K562 (cell line): ENCODE measurements around the gene FCRLA. TPM values are rescaled to one million over a fixed set of nuclear protein-coding genes. Genes with fewer than 3 reads are reported as not detected.

Source experiments
- ARID1B ChIP-seq: fragments of 450-650 bp; IDR thresholded peaks from 2 replicates; pipeline ENCODE4 v1.6.1; 2016; ENCODE audit warnings: antibody characterized with exemption, mild to moderate bottlenecking, inconsistent platforms
- CHD7 ChIP-seq: fragments of 200-600 bp; sonication (generic); IDR thresholded peaks from one replicate; pipeline ENCODE4 v1.6.1; 2012; ENCODE audit warnings: mild to moderate bottlenecking, low read depth, low read length, inconsistent platforms
- GABPB1 ChIP-seq: sonication (generic); formaldehyde crosslinking; IDR thresholded peaks from 2 replicates; pipeline ENCODE4 v1.8.0; 2022; ENCODE audit warnings: mild to moderate bottlenecking, missing genetic modification reagents
- GTF2F1 ChIP-seq: IDR thresholded peaks from 2 replicates; pipeline ENCODE4 v1.6.1; 2011; ENCODE audit warnings: low read depth, low read length, improper control_type of control experiment
- MXI1 ChIP-seq: IDR thresholded peaks from 2 replicates; pipeline ENCODE4 v1.6.1; 2011; ENCODE audit warnings: low read depth, mild to moderate bottlenecking, improper control_type of control experiment, low read length
- RFX5 ChIP-seq: IDR thresholded peaks from 2 replicates; pipeline ENCODE4 v1.6.1; 2011; ENCODE audit warnings: low read depth, mild to moderate bottlenecking, improper control_type of control experiment, low read length
- SUPT5H ChIP-seq: fragments of 450-650 bp; IDR thresholded peaks from 2 replicates; pipeline ENCODE4 v1.6.1; 2016
- TAF15 ChIP-seq: fragments of 200-400 bp; formaldehyde crosslinking; IDR thresholded peaks from 2 replicates; pipeline ENCODE4 v1.6.1; 2017; ENCODE audit warnings: mild to moderate bottlenecking, low read depth, low read length, moderate library complexity
- TRIM28 ChIP-seq: fragments of 450-650 bp; IDR thresholded peaks from 2 replicates; pipeline ENCODE4 v1.6.1; 2017
- USF1 ChIP-seq: sonication (generic); formaldehyde crosslinking; IDR thresholded peaks from 2 replicates; pipeline ENCODE4 v1.9.0; 2022; ENCODE audit warnings: mild to moderate bottlenecking, missing genetic modification reagents
- XRCC3 ChIP-seq: fragments of 450-650 bp; IDR thresholded peaks from 2 replicates; pipeline ENCODE4 v1.6.1; 2017; ENCODE audit warnings: mild to moderate bottlenecking, moderate library complexity
- ZBTB7A ChIP-seq: IDR thresholded peaks from 2 replicates; pipeline ENCODE4 v1.6.1; 2011; ENCODE audit warnings: low read depth, mild to moderate bottlenecking, low read length, moderate library complexity, borderline replicate concordance; ENCODE audit not compliant: control insufficient read depth
- ZFP30 ChIP-seq: fragments of 250-450 bp; sonication (Bioruptor Pico); IDR thresholded peaks from 2 replicates; pipeline ENCODE4 v1.8.0; 2022; ENCODE audit warnings: moderate library complexity, mild to moderate bottlenecking, inconsistent platforms, borderline replicate concordance
- polyA plus RNA-seq, 8 experiments: library from polyadenylated mRNA; depleted of rRNA in 4 of 8; stranded (reverse) in 5 of 8; unstranded in 3 of 8; fragments of >200 nt; fragmentation: Nextera tagmentation in 2 of 8; fragmentation: Illumina TruSeq in 1 of 8; extraction: Ambion mirVana in 2 of 8; extraction: Trizol in 1 of 8; gene quantifications; 2 replicates each; pipeline versions ENCODE4 v1.2.1 to v1.2.3, GENCODE V29; 2011 to 2014; ENCODE audit warnings: inconsistent platforms in 1 of 8, missing spikeins in 1 of 8
- total RNA-seq, 7 experiments: library from RNA; depleted of rRNA in 6 of 7; stranded (reverse); fragments of >200 nt in 6 of 7; fragmentation: Illumina TruSeq in 2 of 7; extraction: Trizol in 2 of 7; gene quantifications; 2 replicates each; pipeline versions ENCODE4 v1.2.1 to v1.2.3, GENCODE V29; 2011 to 2021; ENCODE audit warnings: low replicate concordance in 1 of 7
- TF ChIP-seq, protein P1 (sequence below): fragments of 450-650 bp; IDR thresholded peaks from 2 replicates; pipeline ENCODE4 v1.6.1; 2016; ENCODE audit warnings: low read depth, mild to moderate bottlenecking, moderate library complexity

The FCRLA gene
- total and polyA plus RNA-seq, 9 of the 15 experiments (the other 6 are each of a cell fraction or from before 2014, with no cell fraction given): 0.09 to 0.84 (median 0.44) TPM

- TF ChIP-seq CHD7 (no peak), ZFP30 (CRISPR knock-in tag) (no peak), TAF15 (no peak), ZBTB7A (peak; percentile 78; the same call in 1 of the 2 replicates), GABPB1 (CRISPR knock-in tag) (peak; percentile 78), USF1 (CRISPR knock-in tag) (peak; percentile 69), GTF2F1 (no peak), SUPT5H (peak; percentile 89), ARID1B (no peak; the same call in 1 of the 2 replicates), XRCC3 (no peak), RFX5 (no peak), TRIM28 (no peak), MXI1 (no peak)
- TF ChIP-seq, protein P1, sequence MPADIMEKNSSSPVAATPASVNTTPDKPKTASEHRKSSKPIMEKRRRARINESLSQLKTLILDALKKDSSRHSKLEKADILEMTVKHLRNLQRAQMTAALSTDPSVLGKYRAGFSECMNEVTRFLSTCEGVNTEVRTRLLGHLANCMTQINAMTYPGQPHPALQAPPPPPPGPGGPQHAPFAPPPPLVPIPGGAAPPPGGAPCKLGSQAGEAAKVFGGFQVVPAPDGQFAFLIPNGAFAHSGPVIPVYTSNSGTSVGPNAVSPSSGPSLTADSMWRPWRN: no peak
Measured at GRCh38 chr1:161726473-161727255, 19.6 kb downstream of the FCRLA start (continued).
